Left lung (tissue), 10 donors: ENCODE results near the gene GUK1. TPM values are rescaled to one million over a fixed set of nuclear protein-coding genes. Genes with fewer than 3 reads are reported as not detected.

Experiments used
- ATAC-seq: fragments of 200-7000 bp; cut with Tn5 transposase; one replicate; pipeline ENCODE4 v1.9.1; 2020; ENCODE audit warnings: moderate library complexity
- DNase-seq, 4 donors: peaks; one replicate each; pipeline ENCODE4 v3.0.0-alpha.2; 2013 to 2020
- H3K27ac ChIP-seq, 2 donors: fragments of 200-600 bp; sonication (generic) in 1 of 2; one replicate each; pipeline versions ENCODE4 v1.5.0 to v1.8.0; 2020 to 2021
- H3K27me3 ChIP-seq, 2 donors: fragments of 200-600 bp; sonication (generic) in 1 of 2; one replicate each; pipeline versions ENCODE4 v1.5.0 to v1.8.0; 2020 to 2021
- H3K36me3 ChIP-seq, 2 donors: fragments of 200-600 bp; sonication (generic) in 1 of 2; one replicate each; pipeline versions ENCODE4 v1.5.0 to v1.8.0; 2020 to 2021
- H3K4me1 ChIP-seq, 2 donors: fragments of 200-600 bp; one replicate each; pipeline ENCODE4 v1.8.0; 2021
- H3K4me3 ChIP-seq, 2 donors: fragments of 200-600 bp; sonication (generic) in 1 of 2; one replicate each; pipeline versions ENCODE4 v1.5.0 to v1.8.0; 2020 to 2021; ENCODE audit warnings: mild to moderate bottlenecking in 1 of 2
- H3K9me3 ChIP-seq, 2 donors: fragments of 200-600 bp; sonication (generic) in 1 of 2; one replicate each; pipeline versions ENCODE4 v1.5.0 to v1.8.0; 2020 to 2021
- intact Hi-C, 2 donors: fragments of 100-400 bp; cut with DNase I; formaldehyde crosslinking; loops; one replicate each; pipeline versions ENCODE4 v1.11.2 to v1.14.2; 2022
- polyA plus RNA-seq, 6 donors: library from polyadenylated mRNA; unstranded; fragments of 120-200 nt; gene quantifications; one replicate each; pipeline ENCODE4 v1.2.1, GENCODE V29; 2013; ENCODE audit not compliant: insufficient read length in 6 of 6
- total RNA-seq, 2 donors: library from RNA; stranded (reverse); fragmentation: NEBNext Ultra II Directional; extraction: Animal tissue kit (Norgen Biotek cat#: 25700); gene quantifications; one replicate each; pipeline ENCODE4 v1.2.1, GENCODE V29; 2021
- TF ChIP-seq, protein P1 (sequence below), 2 donors: fragments of 200-600 bp; sonication (generic) in 1 of 2; IDR thresholded peaks; one replicate each; pipeline versions ENCODE4 v1.5.0 to v1.8.0; 2021; ENCODE audit warnings: antibody characterized with exemption in 2 of 2
- donor health status: DM: no; HTN: yes; CAD: no.
- donor health status: DM: no; HTN: no; CAD: no.

The GUK1 gene
- total and polyA plus RNA-seq, 8 donors = 112 to 221 (median 153) TPM

DNA sequence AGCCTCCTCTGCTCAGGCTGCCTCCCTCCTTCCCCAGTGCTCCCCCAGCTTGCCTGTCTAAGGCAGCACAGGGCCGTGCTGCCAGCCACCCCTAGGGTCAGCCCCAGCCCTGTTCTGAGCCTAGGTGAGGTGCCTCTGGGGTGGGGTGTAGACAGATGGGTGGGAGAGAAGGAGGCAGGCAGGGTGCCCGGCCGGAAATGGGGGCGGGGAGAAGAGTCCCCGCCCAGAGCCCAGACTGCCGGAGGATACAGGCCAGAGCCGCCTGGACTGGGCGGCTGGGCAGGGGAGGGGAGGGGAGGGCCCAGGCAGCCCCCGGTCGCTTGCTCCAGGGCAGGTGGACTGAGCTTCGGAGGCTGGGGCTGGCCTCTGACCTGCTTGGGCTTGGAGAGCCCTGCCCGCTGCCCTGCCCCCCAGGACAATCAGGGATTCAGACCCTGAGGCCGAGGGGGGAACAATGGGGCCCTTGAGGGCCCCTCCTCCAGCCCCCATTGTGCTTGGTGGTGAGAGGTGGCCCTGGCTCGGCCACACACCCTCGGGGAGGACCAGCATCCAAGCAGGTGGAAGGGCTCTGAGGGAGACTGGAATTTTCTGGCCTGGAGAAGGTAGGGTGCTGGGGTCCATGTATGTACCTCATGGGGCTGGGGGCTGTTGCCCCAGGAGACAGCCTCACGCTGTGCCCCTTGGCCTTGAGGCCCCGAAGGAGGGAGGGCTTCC is 9.5 kb downstream of the GUK1 start, which contains the start of gene GJC2:
Gene GJC2, plus strand, starts transcription at position 525 of the 714 bp plus-strand sequence. CDS start 7,829 bp downstream, outside the sequence.
- TF ChIP-seq, protein P1, sequence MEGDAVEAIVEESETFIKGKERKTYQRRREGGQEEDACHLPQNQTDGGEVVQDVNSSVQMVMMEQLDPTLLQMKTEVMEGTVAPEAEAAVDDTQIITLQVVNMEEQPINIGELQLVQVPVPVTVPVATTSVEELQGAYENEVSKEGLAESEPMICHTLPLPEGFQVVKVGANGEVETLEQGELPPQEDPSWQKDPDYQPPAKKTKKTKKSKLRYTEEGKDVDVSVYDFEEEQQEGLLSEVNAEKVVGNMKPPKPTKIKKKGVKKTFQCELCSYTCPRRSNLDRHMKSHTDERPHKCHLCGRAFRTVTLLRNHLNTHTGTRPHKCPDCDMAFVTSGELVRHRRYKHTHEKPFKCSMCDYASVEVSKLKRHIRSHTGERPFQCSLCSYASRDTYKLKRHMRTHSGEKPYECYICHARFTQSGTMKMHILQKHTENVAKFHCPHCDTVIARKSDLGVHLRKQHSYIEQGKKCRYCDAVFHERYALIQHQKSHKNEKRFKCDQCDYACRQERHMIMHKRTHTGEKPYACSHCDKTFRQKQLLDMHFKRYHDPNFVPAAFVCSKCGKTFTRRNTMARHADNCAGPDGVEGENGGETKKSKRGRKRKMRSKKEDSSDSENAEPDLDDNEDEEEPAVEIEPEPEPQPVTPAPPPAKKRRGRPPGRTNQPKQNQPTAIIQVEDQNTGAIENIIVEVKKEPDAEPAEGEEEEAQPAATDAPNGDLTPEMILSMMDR (IDR thresholded peaks at IDR 0.05) = no peak
- Histone ChIP-seq H3K27ac (peak within 1 kb of the TSS; percentile 79 to 81), H3K4me1 (peaks cover 6 to 59% of the 10 kb centered on the region in 2 donors), H3K4me3 (peak within 1 kb of the TSS in 1 of 2 donors; percentile 23), H3K9me3 (no peaks in the 10 kb centered on the region), H3K27me3 (no peaks in the 10 kb centered on the region), H3K36me3 (peaks cover 0 to 56% of the 10 kb centered on the region in 2 donors)
- intact Hi-C loops = no loop called here
- DNase-seq (peak in 3 of 4 donors; percentile 33 to 69 (median 65)), ATAC-seq (peak; percentile 43)

DNA sequence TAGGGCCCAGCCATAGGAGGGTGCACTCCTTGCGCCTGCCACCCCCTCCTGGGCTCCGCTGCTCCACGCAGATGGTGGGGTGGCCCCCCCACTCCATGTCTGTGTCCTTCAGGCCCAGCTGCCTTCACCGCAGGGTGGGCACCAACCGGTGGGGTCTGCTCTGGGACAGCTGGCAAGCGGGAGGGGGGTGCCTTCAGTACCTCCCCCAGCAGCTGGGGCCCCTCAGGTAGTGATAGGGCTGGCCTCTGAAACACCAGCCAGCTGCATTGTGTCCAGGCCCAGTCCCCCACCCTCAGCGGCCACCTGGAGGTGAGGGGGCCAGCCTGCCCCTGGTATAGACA is 10.0 kb downstream of the GUK1 start:
- no peak for ATAC-seq
- H3K27me3 ChIP-seq = no peaks in the 10 kb centered on the region
- H3K36me3 ChIP-seq = peaks cover 0 to 50% of the 10 kb centered on the region in 2 donors
- TF ChIP-seq, protein P1 (IDR thresholded peaks at IDR 0.05) = no peak
- peak in 2 of 4 donors; percentile 31 to 67 for DNase-seq
- H3K27ac ChIP-seq = peak overlapping the region; percentile 79 to 81
- intact Hi-C loops = no loop called here
- no peaks in the 10 kb centered on the region for H3K9me3 ChIP-seq
- H3K4me3 ChIP-seq = peak overlapping the region in 1 of 2 donors; percentile 23
- peaks cover 6 to 59% of the 10 kb centered on the region in 2 donors for H3K4me1 ChIP-seq

DNA sequence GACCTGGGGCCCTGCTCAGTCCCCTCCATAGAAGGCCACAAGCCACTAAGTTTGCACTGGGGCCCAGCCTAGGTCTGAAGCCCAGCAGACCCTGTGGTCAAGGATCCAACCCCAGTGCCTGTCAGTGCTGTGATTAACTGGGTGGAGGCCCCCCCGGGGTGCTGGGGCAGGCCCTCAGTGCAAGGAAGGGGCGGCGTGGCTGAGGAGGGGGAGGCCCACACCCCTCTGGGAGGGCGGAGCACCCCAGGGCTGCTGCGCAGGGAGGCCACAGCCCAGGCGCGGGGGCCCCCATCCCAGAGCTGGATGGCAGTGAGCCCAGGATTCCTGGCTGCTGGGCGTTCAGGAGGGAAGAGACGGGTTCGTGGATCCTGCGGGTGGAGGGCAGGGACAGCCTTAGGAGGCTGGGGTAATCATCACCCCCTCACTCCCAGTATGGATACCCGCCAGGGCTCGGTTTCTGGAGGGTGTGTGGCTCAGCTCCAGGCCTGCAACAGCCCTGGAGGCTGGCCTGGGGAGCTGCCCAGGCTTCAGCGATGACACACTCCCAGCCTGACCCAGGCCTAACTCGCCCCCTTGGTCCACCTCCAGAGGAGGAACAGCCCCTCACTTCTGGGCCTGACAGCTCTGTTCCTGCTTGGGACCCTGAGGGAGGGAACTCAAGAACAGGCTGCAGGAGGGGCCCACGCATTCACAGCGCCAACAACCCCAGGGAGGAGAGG is 10.5 kb downstream of the GUK1 start:
- ATAC-seq (peak; percentile 45), DNase-seq (peak; percentile 59 to 93 (median 78))
- peaks cover 6 to 54% of the 10 kb centered on the region in 2 donors for H3K4me1 ChIP-seq
- H3K27me3 ChIP-seq = no peaks in the 10 kb centered on the region
- intact Hi-C loops = no loop called here
- TF ChIP-seq, protein P1 (IDR thresholded peaks at IDR 0.05) = no peak
- peaks cover 0 to 45% of the 10 kb centered on the region in 2 donors for H3K36me3 ChIP-seq
- peak overlapping the region in 1 of 2 donors; percentile 23 for H3K4me3 ChIP-seq
- H3K9me3 ChIP-seq = no peaks in the 10 kb centered on the region
- H3K27ac ChIP-seq = peak overlapping the region; percentile 79 to 81

DNA sequence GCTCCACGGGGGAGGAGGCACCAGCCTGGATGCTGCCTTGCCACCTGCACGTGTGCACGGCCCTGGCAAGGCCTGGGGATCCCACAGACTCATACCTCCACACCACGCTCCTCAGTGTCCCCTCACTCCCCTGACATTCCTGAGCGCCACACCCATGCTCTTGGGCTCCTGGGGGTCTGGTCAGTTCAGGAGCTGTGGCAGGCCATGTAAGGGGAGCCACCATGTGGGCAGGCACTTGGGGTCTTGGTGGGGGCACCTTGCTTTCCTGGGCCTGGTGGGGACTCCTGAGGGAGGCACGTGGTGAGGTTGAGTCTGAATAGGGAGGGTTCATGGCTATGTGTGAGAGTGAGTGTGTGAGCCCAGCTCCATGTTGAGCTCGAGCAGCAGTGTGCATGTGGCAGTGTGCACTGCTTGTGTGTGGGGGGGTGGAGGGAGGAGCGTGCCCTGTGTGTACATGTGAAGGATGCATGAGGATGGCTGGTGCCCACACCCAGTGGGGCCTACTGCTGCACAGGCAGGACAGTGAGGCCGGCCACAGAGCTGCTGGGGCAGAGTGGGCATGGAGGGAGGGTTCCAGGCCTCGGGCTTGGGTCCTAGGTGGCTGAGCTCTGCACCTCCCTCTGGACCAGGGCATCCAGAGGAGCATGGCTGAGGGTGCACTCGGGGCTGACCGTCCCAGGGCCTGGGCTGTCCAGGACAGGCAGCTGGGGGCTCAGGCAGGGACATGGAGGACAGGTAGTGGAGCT is 11.3 kb downstream of the GUK1 start:
- DNase-seq (peak in 2 of 4 donors; percentile 31 to 70), ATAC-seq (no peak)
- Histone ChIP-seq H3K27ac (peak overlapping the region; percentile 79 to 81), H3K4me1 (peaks cover 6 to 55% of the 10 kb centered on the region in 2 donors), H3K27me3 (no peaks in the 10 kb centered on the region), H3K36me3 (peaks cover 0 to 38% of the 10 kb centered on the region in 2 donors), H3K4me3 (no peak overlapping the region), H3K9me3 (no peaks in the 10 kb centered on the region)
- TF ChIP-seq, protein P1 (IDR thresholded peaks at IDR 0.05) = no peak
- intact Hi-C loops = no loop called here
